Cardiac muscle cell (in vitro differentiated cells and primary cell): ENCODE results near the gene OR10G8. TPM values are rescaled to one million over a fixed set of nuclear protein-coding genes. Genes with fewer than 3 reads are reported as not detected.
A peak's percentile ranks its signal among the peaks of the same experiment; 100 is the strongest.

Experiments
- DNase-seq, 2 donors: peaks; one replicate each; pipeline versions ENCODE4 v3.0.0 to v3.0.0-alpha.2; 2010 to 2017; ENCODE audit warnings: low read depth in 1 of 2, low spot score in 1 of 2
- H3K27ac ChIP-seq: fragments of 200-600 bp; sonication (generic); 2 replicates; pipeline ENCODE4 v1.5.1; 2016
- H3K27me3 ChIP-seq: fragments of 200-600 bp; sonication (generic); 2 replicates; pipeline ENCODE4 v1.6.0; 2016; ENCODE audit warnings: control low read depth
- H3K36me3 ChIP-seq: fragments of 200-600 bp; sonication (generic); 2 replicates; pipeline ENCODE4 v1.5.1; 2016; ENCODE audit warnings: control low read depth
- H3K4me1 ChIP-seq: fragments of 200-600 bp; sonication (generic); 2 replicates; pipeline ENCODE4 v1.8.1; 2017; ENCODE audit warnings: low read depth, mild to moderate bottlenecking, mixed run types
- H3K4me3 ChIP-seq: fragments of 200-600 bp; sonication (generic); 2 replicates; pipeline ENCODE4 v1.5.1; 2016; ENCODE audit warnings: mild to moderate bottlenecking
- H3K9me3 ChIP-seq: fragments of 200-600 bp; sonication (generic); 2 replicates; pipeline ENCODE4 v1.5.1; 2017; ENCODE audit warnings: low read depth, mild to moderate bottlenecking, control low read depth
- CTCF ChIP-seq: IDR thresholded peaks from 2 replicates; pipeline ENCODE4 v1.5.1; 2012; ENCODE audit warnings: low read depth, mild to moderate bottlenecking, low read length
- polyA plus RNA-seq: library from polyadenylated mRNA; unstranded; fragments of >200 nt; fragmentation: Nextera tagmentation; extraction: Ambion mirVana; gene quantifications from 2 replicates; pipeline ENCODE4 v1.2.1, GENCODE V29; 2016
- total RNA-seq: library from RNA; depleted of rRNA; stranded (reverse); fragments of >200 nt; gene quantifications from 2 replicates; pipeline ENCODE4 v1.2.3, GENCODE V29; 2016

Gene OR10G8
- total and polyA plus RNA-seq, 2 experiments from 2014 or later = not detected

DNA sequence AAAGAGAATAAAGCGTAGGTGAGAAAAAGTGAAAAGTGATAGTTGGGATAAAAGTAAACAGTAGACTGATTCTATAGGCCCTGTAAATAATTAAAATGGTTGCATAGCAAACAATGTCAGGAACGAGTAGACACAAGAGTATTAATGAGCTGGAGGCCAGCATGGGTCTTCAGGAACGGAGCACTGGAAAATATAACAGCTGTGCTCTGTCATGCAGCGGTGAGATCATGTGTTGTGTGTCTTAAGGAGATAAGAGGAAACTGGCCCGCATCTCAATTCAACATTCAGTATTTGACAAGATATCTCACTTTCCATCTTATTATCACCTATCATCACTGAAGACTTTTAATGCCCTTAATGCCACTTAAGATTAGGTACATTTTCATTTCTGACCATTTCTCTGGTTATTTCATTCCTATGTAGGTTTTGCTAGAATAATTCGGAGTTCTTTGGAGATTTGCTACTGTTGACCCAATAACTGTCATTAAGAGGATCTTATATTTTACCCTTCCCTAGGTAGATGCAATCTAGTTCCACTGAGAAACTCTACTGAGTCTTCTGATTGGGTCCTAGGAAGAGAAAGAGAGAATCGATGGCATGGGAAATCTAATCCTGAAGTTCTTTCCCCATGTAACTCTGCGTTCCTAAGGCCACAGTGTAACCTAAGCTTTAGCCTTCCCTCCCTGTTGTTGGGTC lies 53.2 kb downstream of the OR10G8 start:
- Histone ChIP-seq H3K27ac (no peak overlapping the region), H3K9me3 (no peaks in the 10 kb centered on the region), H3K4me3 (no peak overlapping the region), H3K27me3 (no peaks in the 10 kb centered on the region), H3K4me1 (no peaks in the 10 kb centered on the region), H3K36me3 (no peaks in the 10 kb centered on the region)
- TF ChIP-seq CTCF = no peak
- peak in 1 of 2 donors; percentile 15 for DNase-seq

Other genes with a start within 250 kb of the OR10G8 start
- gene OR6M1, start 220.4 kb upstream of the OR10G8 start, total RNA-seq = not detected in 2 replicates
- gene OR6M1, start 220.4 kb upstream of the OR10G8 start, polyA plus RNA-seq = not detected in 2 replicates
- not detected in 2 replicates for gene TMEM225, start 141.1 kb upstream of the OR10G8 start, total RNA-seq
- not detected in 2 replicates for gene TMEM225, start 141.1 kb upstream of the OR10G8 start, polyA plus RNA-seq
- not detected in 2 replicates for gene OR8D4, start 124.6 kb upstream of the OR10G8 start, total RNA-seq
- gene OR8D4, start 124.6 kb upstream of the OR10G8 start, polyA plus RNA-seq = not detected in 2 replicates
- gene OR4D5, start 87.2 kb upstream of the OR10G8 start, total RNA-seq = 0.15 TPM in 1 of 2 replicates, not detected in the other
- not detected in 2 replicates for gene OR4D5, start 87.2 kb upstream of the OR10G8 start, polyA plus RNA-seq
- gene OR6T1, start 83.0 kb upstream of the OR10G8 start, total RNA-seq = not detected in 2 replicates
- gene OR6T1, start 83.0 kb upstream of the OR10G8 start, polyA plus RNA-seq = not detected in 2 replicates
- not detected in 2 replicates for gene OR10S1, start 49.0 kb upstream of the OR10G8 start, total RNA-seq
- not detected in 2 replicates for gene OR10S1, start 49.0 kb upstream of the OR10G8 start, polyA plus RNA-seq
- gene OR10G6, start 31.6 kb upstream of the OR10G8 start, total RNA-seq = not detected in 2 replicates
- gene OR10G6, start 31.6 kb upstream of the OR10G8 start, polyA plus RNA-seq = not detected in 2 replicates
- gene OR10G4, start 13.8 kb upstream of the OR10G8 start, total RNA-seq = not detected in 2 replicates
- not detected in 2 replicates for gene OR10G4, start 13.8 kb upstream of the OR10G8 start, polyA plus RNA-seq
- not detected in 2 replicates for gene OR10G9, start 3.8 kb upstream of the OR10G8 start, total RNA-seq
- not detected in 2 replicates for gene OR10G9, start 3.8 kb upstream of the OR10G8 start, polyA plus RNA-seq
- not detected in 2 replicates for gene OR10G7, start 14.5 kb downstream of the OR10G8 start, total RNA-seq
- gene OR10G7, start 14.5 kb downstream of the OR10G8 start, polyA plus RNA-seq = not detected in 2 replicates
- gene VWA5A, start 88.7 kb downstream of the OR10G8 start, total RNA-seq = 20.8 and 28.9 TPM in 2 replicates
- gene VWA5A, start 88.7 kb downstream of the OR10G8 start, polyA plus RNA-seq = 34.1 and 37.6 TPM in 2 replicates
- not detected in 2 replicates for gene OR10D3, start 156.5 kb downstream of the OR10G8 start, total RNA-seq
- not detected in 2 replicates for gene OR10D3, start 156.5 kb downstream of the OR10G8 start, polyA plus RNA-seq
- gene OR8G1, start 214.3 kb downstream of the OR10G8 start, total RNA-seq = not detected in 2 replicates
- gene OR8G1, start 214.3 kb downstream of the OR10G8 start, polyA plus RNA-seq = not detected in 2 replicates
- gene OR8G5, start 229.6 kb downstream of the OR10G8 start, total RNA-seq = not detected in 2 replicates
- gene OR8G5, start 229.6 kb downstream of the OR10G8 start, polyA plus RNA-seq = not detected in 2 replicates